NCI-H460 (cell line): ENCODE data around the gene CELA2A. TPM values are rescaled to one million over a fixed set of nuclear protein-coding genes. Genes with fewer than 3 reads are reported as not detected.
"Not testable (repeated sequence)": the region's sequence is repeated elsewhere in the genome, so short reads cannot be mapped to it uniquely, and the experiment has no call there.

Source experiments
- DNase-seq: peaks from one replicate; pipeline ENCODE4 v3.0.0-alpha.2; 2016; ENCODE audit warnings: low read depth; ENCODE audit errors: extremely low read depth
- total RNA-seq: library from RNA; depleted of rRNA; stranded (reverse); fragments of >200 nt; shearing (Covaris generic); gene quantifications from 2 replicates; pipeline ENCODE4 v1.2.3, GENCODE V29; 2014

Gene CELA2A
- total RNA-seq, 1 experiment from 2014 or later, result not detected

DNA sequence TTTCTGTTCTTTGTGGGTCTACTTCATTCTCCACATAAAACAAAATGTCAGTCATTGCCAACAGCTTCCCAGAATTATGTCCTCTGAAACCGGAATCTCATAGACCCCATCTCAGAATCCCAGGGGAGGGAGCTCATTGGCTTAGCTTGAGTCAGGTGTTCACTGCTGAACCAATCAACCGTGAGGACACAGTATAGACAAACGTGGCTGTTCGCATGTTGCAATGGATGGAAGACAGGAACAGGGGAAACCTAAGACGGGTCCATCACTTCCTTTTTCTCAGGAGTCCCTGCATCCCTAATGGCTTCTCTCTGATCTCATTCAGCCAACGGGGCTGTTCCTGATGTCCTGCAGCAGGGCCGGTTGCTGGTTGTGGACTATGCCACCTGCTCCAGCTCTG lies 9.1 kb downstream of the CELA2A start:
- DNase-seq, result no peak

GRCh38 chr1:15466955-15467625 lies 10.6 kb downstream of the CELA2A start:
- not testable (repeated sequence) for DNase-seq

GRCh38 chr1:15468145-15468544 lies 11.6 kb downstream of the CELA2A start:
- DNase-seq, result no peak

GRCh38 chr1:15469361-15469760 lies 12.8 kb downstream of the CELA2A start:
- no peak for DNase-seq

GRCh38 chr1:15469821-15470448 lies 13.4 kb downstream of the CELA2A start:
- not testable (repeated sequence) for DNase-seq

GRCh38 chr1:15471067-15471466 lies 14.5 kb downstream of the CELA2A start:
- not testable (repeated sequence) for DNase-seq

DNA sequence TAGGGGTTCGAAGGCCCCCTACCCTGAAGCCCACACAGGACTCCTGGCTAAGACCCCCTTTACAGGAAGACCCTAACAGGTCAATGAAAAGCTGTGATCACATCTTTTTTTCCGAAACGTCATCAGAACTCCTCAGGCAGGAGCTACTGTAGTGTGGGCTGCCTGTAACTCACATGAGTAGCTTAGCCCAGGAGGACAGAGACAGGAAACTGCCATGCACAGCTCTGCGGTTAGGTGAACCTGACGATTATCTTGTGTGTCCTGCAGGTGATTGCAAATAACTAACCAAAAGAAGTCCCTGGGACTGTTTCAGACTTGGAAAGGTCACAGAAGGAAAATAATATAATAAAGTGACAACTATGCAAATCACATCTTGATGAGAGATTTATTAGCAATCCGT lies 15.2 kb downstream of the CELA2A start:
- not testable (repeated sequence) for DNase-seq

DNA sequence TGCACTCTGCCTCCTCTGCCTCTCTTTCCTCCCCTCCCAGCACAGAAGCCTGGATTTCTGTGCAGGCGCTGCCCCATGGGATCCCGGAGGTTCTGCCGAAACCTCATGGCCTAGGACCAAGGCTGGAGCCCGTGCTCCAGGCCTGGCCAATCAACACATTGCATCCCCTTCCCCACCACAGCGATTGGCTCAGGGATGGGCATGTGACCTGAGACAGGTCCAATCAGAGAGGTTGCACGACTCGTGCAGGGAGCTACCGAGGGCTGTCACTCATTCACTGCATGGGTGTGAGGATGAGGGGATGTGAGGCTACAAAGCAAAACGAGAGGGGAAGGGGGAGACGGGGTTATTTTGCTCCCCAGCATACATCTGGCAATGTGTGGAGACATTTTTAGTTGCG lies 16.1 kb downstream of the CELA2A start:
- DNase-seq, result no peak

- no peak for DNase-seq
These were observed 19.3 kb downstream of the CELA2A start, which contains the start of gene CELA2B for GRCh38 chr1:15475752-15476314. TSS of gene CELA2B (plus strand) at chr1:15476104. CDS start at chr1:15476126, 22 bp downstream.

DNA sequence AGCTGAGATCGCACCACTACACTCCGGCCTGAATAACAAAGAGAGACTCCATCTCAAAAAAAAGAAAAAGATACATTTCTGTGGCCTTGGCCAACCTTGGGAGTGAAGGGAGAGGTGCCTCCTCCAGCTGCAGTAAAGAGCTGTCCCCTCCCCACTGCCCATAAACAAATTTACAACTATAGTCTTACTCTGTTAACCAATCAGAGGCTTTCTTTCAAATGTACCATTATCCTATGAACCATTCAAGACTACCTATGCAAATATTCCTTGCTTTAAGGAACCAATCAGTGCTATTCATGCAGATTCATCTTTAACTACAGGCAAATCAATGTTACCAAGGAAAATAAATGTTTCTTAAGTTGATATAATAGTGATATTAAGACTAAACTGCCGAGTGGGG lies 20.4 kb downstream of the CELA2A start:
- DNase-seq, result no peak

GRCh38 chr1:15477646-15478212 lies 21.2 kb downstream of the CELA2A start:
- DNase-seq, result no peak

DNA sequence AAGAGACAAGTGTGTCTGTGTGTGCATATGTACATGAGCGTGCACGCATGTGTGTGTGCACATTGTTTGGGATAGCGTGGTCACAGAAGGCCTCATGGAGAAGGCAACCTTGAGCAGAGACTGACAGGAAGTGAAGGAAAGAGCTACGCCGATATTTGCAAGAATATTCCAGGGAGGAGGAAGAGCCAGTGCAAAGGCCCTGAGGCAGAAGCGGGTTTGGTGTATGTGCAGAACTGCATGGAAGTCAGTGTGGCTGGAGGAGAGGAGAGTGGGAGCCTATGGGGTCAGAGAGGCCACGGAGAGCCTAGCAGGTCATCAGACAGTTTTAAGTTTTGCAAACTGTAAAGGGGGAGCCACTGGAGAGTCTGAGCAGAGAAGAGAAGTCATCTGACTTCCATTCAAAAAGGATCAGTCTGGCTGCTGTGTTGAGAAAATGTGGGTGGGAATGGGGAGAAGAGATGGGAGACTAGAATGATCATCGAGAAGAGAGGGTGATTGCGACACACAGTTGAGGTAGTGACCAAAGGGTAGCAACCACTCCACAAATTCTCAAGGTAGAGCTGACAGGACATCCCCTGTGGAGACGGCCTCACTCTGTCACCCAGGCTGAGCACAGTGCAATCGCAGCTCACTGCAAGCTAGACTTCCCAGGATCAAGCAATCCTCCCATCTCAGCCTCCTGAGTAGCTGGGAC lies 23.3 kb downstream of the CELA2A start:
- no peak for DNase-seq

GRCh38 chr1:15482455-15482854 lies 25.9 kb downstream of the CELA2A start:
- DNase-seq, result not testable (repeated sequence)

GRCh38 chr1:15482983-15483543 lies 26.5 kb downstream of the CELA2A start:
- not testable (repeated sequence) for DNase-seq

- DNase-seq, result no peak
These were observed 27.4 kb downstream of the CELA2A start for GRCh38 chr1:15483971-15484370.

- DNase-seq, result not testable (repeated sequence)
These were observed 27.9 kb downstream of the CELA2A start for GRCh38 chr1:15484443-15484842.

DNA sequence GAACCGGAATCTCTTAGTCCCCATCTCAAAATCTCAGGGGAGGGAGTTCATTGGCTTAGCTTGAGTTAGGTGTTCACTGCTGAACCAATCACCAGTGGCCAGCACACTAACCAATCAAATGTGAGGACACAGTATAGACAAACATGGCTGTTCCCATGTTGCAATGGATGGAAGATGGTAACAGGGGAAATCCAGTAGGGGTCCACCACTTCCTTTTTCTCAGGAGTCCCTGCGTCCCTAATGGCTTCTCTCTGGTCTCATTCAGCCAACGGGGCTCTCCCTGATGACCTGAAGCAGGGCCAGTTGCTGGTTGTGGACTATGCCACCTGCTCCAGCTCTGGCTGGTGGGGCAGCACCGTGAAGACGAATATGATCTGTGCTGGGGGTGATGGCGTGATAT lies 29.1 kb downstream of the CELA2A start:
- DNase-seq, result no peak

DNA sequence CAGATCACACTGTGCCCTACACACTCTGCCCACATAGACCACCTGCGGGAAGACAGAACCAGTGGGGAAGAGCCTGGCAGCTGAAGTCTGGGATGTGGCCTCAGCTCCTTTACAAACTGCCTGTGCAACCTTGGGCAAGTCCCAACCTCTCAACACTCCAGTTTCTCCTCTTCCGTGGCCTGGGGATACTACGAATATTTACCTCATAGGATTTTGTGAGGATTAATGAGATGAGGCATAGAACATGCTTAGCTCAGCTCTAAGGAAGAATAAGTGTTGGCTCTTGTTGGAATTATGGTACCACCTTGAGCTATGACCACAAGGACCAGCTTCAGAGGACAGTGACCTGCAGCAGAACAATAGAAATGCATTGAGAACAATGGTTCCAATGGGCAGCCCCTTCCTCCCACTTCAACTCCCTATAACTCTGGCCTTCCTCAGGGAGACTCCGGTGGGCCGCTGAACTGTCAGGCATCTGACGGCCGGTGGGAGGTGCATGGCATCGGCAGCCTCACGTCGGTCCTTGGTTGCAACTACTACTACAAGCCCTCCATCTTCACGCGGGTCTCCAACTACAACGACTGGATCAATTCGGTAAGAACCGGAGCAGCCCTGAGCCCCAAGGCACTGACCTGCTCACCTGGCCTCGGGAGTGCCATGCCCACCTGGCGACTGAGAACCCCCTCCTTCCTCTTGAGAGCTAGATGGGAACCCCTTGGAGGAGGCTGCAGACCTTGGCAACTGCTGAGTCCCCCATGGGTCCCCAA lies 30.5 kb downstream of the CELA2A start:
- DNase-seq, result not testable (repeated sequence)

GRCh38 chr1:15488371-15488770 lies 31.8 kb downstream of the CELA2A start:
- DNase-seq, result no peak
